T-helper 2 cell treated with Interferon-gamma antibody and Interleukin-4, amounts not matched to agents 5 μg/mL and 100 μg/mL, for 36 hours (primary cell): Measurements from ENCODE around the gene COL5A1.
"Not testable (repeated sequence)": the region's sequence is repeated elsewhere in the genome, so short reads cannot be mapped to it uniquely, and the experiment has no call there.

Experiments used
- DNase-seq: peaks from one replicate; pipeline ENCODE4 v3.0.0; 2021; ENCODE audit warnings: low spot score
- H3K27ac Mint-ChIP-seq: one replicate; pipeline ENCODE4 v1.8.0; 2021; ENCODE audit warnings: mild to moderate bottlenecking, mixed read lengths
- H3K27me3 Mint-ChIP-seq: one replicate; pipeline ENCODE4 v1.8.0; 2021; ENCODE audit warnings: low read depth, mixed read lengths
- H3K36me3 Mint-ChIP-seq: one replicate; pipeline ENCODE4 v1.8.0; 2021; ENCODE audit warnings: low read depth, mixed read lengths
- H3K4me1 Mint-ChIP-seq: one replicate; pipeline ENCODE4 v1.8.0; 2021; ENCODE audit warnings: low read depth, mixed read lengths
- H3K4me3 Mint-ChIP-seq: one replicate; pipeline ENCODE4 v1.8.0; 2022; ENCODE audit warnings: mild to moderate bottlenecking, moderate library complexity, mixed read lengths
- H3K9me3 Mint-ChIP-seq: one replicate; pipeline ENCODE4 v1.8.0; 2021; ENCODE audit warnings: mixed read lengths

Gene COL5A1

DNA sequence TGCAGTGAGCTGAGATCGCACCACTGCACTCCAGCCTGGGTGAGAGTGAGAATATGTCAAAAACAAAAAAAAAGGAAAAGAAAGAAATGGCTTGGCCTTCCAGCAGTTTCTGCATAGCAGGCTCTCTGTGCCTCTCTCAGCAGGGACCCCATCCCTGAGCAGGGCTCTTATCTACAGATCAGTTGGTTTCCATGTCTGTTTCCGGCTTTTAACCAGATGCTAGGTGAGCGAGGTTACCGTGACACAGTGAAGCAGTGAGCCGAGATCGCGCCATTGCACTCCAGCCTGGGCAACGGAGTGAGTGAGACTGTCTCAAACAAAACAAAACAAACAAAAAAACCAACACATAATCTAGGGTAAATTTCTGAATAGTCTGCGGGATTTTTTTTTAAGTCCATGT lies 51.4 kb downstream of the COL5A1 start:
- no peak overlapping the region for H3K4me3 Mint-ChIP-seq
- H3K27me3 Mint-ChIP-seq, result no peaks in the 10 kb centered on the region
- peaks cover 4% of the 10 kb centered on the region for H3K4me1 Mint-ChIP-seq
- no peaks in the 10 kb centered on the region for H3K36me3 Mint-ChIP-seq
- no peak for DNase-seq
- H3K27ac Mint-ChIP-seq, result no peak overlapping the region
- no peaks in the 10 kb centered on the region for H3K9me3 Mint-ChIP-seq

- H3K9me3 Mint-ChIP-seq, result no peaks in the 10 kb centered on the region
- H3K27ac Mint-ChIP-seq, result no peak overlapping the region
- H3K4me3 Mint-ChIP-seq, result no peak overlapping the region
- peaks cover 4% of the 10 kb centered on the region for H3K4me1 Mint-ChIP-seq
- DNase-seq, result no peak
- no peaks in the 10 kb centered on the region for H3K27me3 Mint-ChIP-seq
- H3K36me3 Mint-ChIP-seq, result no peaks in the 10 kb centered on the region
Observed at GRCh38 chr9:134693641-134694367, 52.2 kb downstream of the COL5A1 start.

DNA sequence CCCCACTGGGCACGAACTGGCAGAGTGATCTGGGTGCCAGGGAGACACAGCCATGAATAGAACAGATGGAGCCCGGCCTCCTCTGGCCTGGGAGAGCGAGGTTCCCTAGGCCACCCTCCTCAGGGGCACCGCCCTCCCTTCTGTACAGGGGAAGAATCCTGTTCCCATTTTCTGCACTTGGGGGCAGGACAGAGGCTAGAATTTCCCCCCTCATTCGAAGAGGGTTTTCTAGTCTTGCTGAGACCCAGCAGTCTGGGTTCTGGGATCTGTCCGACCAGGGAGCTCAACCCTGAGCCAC lies 52.7 kb downstream of the COL5A1 start:
- H3K4me3 Mint-ChIP-seq, result no peak overlapping the region
- no peaks in the 10 kb centered on the region for H3K36me3 Mint-ChIP-seq
- H3K4me1 Mint-ChIP-seq, result peaks cover 4% of the 10 kb centered on the region
- H3K27me3 Mint-ChIP-seq, result no peaks in the 10 kb centered on the region
- no peaks in the 10 kb centered on the region for H3K9me3 Mint-ChIP-seq
- no peak for DNase-seq
- H3K27ac Mint-ChIP-seq, result no peak overlapping the region

GRCh38 chr9:134694714-134695113 lies 53.1 kb downstream of the COL5A1 start:
- Mint-ChIP-seq H3K9me3 (no peaks in the 10 kb centered on the region), H3K27me3 (no peaks in the 10 kb centered on the region), H3K27ac (no peak overlapping the region), H3K36me3 (no peaks in the 10 kb centered on the region), H3K4me3 (no peak overlapping the region), H3K4me1 (peaks cover 4% of the 10 kb centered on the region)
- no peak for DNase-seq

DNA sequence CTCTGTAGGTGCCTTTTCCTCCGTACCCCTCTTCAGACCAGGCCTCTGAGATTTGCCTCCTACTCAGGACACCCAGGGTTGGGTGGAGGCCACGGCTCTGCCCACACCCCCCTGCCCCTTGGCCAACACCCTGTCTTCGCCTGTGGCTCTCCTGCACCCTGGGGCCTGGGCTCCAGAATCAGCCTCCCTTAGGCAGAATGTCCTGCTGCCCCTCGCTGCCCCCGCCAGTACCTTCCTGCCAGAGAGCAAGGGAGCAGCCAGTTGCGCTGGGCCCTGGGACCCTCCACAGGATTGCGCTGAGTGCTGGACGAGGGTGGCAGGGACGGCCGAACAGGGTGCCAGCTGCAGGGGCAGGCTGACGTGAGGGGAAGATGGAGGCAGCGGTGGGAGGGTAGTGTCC lies 53.5 kb downstream of the COL5A1 start:
- Mint-ChIP-seq H3K27me3 (no peaks in the 10 kb centered on the region), H3K4me3 (no peak overlapping the region), H3K4me1 (peaks cover 4% of the 10 kb centered on the region), H3K27ac (no peak overlapping the region), H3K9me3 (no peaks in the 10 kb centered on the region), H3K36me3 (no peaks in the 10 kb centered on the region)
- DNase-seq, result no peak

DNA sequence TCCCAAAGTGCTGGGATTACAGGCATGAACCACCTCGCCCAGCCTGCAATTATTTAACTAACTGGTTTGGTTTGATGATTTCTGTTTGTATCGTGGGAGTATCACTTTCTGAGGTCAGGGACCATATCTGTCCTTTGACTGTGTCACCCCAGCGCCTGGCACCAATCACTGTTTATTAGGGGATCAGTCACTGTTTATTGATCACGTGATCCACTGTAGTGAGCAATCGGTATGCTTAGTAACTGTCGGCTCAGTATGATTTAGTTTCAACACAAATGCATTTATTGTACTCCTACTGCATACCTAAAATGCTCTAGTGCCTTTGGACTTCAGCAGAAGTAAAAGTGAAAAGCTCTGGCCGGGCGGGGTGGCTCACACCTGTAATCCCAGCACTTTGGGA lies 54.8 kb downstream of the COL5A1 start:
- Mint-ChIP-seq H3K27ac (no peak overlapping the region), H3K4me1 (peaks cover 4% of the 10 kb centered on the region), H3K36me3 (no peaks in the 10 kb centered on the region), H3K27me3 (no peaks in the 10 kb centered on the region), H3K9me3 (no peaks in the 10 kb centered on the region), H3K4me3 (no peak overlapping the region)
- DNase-seq, result no peak

- Mint-ChIP-seq H3K4me3 (no peak overlapping the region), H3K27me3 (no peaks in the 10 kb centered on the region), H3K4me1 (peaks cover 2% of the 10 kb centered on the region), H3K27ac (no peak overlapping the region), H3K9me3 (no peaks in the 10 kb centered on the region), H3K36me3 (no peaks in the 10 kb centered on the region)
- DNase-seq, result no peak
Observed at GRCh38 chr9:134698111-134698510, 56.5 kb downstream of the COL5A1 start.

- Mint-ChIP-seq H3K27me3 (no peaks in the 10 kb centered on the region), H3K9me3 (no peaks in the 10 kb centered on the region), H3K4me1 (no peaks in the 10 kb centered on the region), H3K4me3 (no peak overlapping the region), H3K27ac (no peak overlapping the region), H3K36me3 (no peaks in the 10 kb centered on the region)
- DNase-seq, result peak; percentile 38
Observed at GRCh38 chr9:134698587-134699342, 57.2 kb downstream of the COL5A1 start.

DNA sequence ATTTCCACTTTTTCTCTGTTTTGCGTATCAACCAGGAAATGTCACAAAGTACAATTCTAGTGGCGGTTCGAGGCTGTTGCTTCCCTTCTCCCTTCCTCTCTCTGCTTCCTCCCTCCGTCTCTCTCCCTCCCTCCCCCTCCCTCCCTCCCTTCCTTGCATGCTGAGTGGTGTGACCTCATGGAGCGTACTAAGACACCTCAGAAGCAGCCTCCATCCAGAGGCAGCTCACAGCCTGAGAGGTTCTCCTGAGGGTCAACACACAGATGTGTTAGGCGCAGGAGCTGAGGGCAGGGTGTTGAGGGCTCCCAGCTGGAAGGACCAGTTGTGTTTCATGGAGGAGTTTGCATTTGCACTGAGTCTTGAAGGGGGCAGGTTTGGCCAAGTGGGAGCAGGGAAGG lies 57.7 kb downstream of the COL5A1 start:
- no peak overlapping the region for H3K27ac Mint-ChIP-seq
- H3K4me1 Mint-ChIP-seq, result no peaks in the 10 kb centered on the region
- no peaks in the 10 kb centered on the region for H3K27me3 Mint-ChIP-seq
- H3K36me3 Mint-ChIP-seq, result no peaks in the 10 kb centered on the region
- H3K9me3 Mint-ChIP-seq, result no peaks in the 10 kb centered on the region
- H3K4me3 Mint-ChIP-seq, result no peak overlapping the region
- no peak for DNase-seq

- H3K36me3 Mint-ChIP-seq, result no peaks in the 10 kb centered on the region
- no peak for DNase-seq
- no peaks in the 10 kb centered on the region for H3K4me1 Mint-ChIP-seq
- no peak overlapping the region for H3K27ac Mint-ChIP-seq
- H3K4me3 Mint-ChIP-seq, result no peak overlapping the region
- H3K27me3 Mint-ChIP-seq, result no peaks in the 10 kb centered on the region
- no peaks in the 10 kb centered on the region for H3K9me3 Mint-ChIP-seq
Observed at GRCh38 chr9:134700636-134701350, 59.2 kb downstream of the COL5A1 start.

- Mint-ChIP-seq H3K4me1 (no peaks in the 10 kb centered on the region), H3K4me3 (no peak overlapping the region), H3K36me3 (no peaks in the 10 kb centered on the region), H3K9me3 (no peaks in the 10 kb centered on the region), H3K27ac (no peak overlapping the region), H3K27me3 (no peaks in the 10 kb centered on the region)
- no peak for DNase-seq
Observed at GRCh38 chr9:134701581-134702259, 60.1 kb downstream of the COL5A1 start.

- DNase-seq, result no peak
- Mint-ChIP-seq H3K27me3 (no peaks in the 10 kb centered on the region), H3K36me3 (no peaks in the 10 kb centered on the region), H3K4me3 (no peak overlapping the region), H3K9me3 (no peaks in the 10 kb centered on the region), H3K4me1 (no peaks in the 10 kb centered on the region), H3K27ac (no peak overlapping the region)
Observed at GRCh38 chr9:134702291-134702690, 60.7 kb downstream of the COL5A1 start.

GRCh38 chr9:134703730-134704114 lies 62.1 kb downstream of the COL5A1 start:
- not testable (repeated sequence) for H3K4me1 Mint-ChIP-seq, H3K9me3 Mint-ChIP-seq, H3K27ac Mint-ChIP-seq, H3K27me3 Mint-ChIP-seq, DNase-seq, H3K4me3 Mint-ChIP-seq, H3K36me3 Mint-ChIP-seq

- no peaks in the 10 kb centered on the region for H3K9me3 Mint-ChIP-seq
- H3K4me3 Mint-ChIP-seq, result no peak overlapping the region
- no peaks in the 10 kb centered on the region for H3K27me3 Mint-ChIP-seq
- DNase-seq, result no peak
- no peaks in the 10 kb centered on the region for H3K36me3 Mint-ChIP-seq
- no peaks in the 10 kb centered on the region for H3K4me1 Mint-ChIP-seq
- H3K27ac Mint-ChIP-seq, result no peak overlapping the region
Observed at GRCh38 chr9:134704498-134704897, 62.9 kb downstream of the COL5A1 start.
